Transverse colon (tissue), 4 donors: Measurements from ENCODE around the gene OSBPL7. TPM values are rescaled to one million over a fixed set of nuclear protein-coding genes. Genes with fewer than 3 reads are reported as not detected.

Experiments
- DNase-seq: peaks from one replicate; pipeline ENCODE4 v3.0.0-alpha.2; 2019
- H3K27ac ChIP-seq, 4 donors: fragments of 200-600 bp; sonication (generic); 2 replicates each; pipeline ENCODE4 v1.5.1; 2016 to 2018; ENCODE audit warnings: inconsistent platforms in 4 of 4
- H3K27me3 ChIP-seq: fragments of 200-600 bp; sonication (generic); 2 replicates; pipeline ENCODE4 v1.5.1; 2017; ENCODE audit warnings: inconsistent platforms
- H3K36me3 ChIP-seq, 4 donors: fragments of 200-600 bp; sonication (generic); 2 replicates each; pipeline ENCODE4 v1.5.1; 2017 to 2019; ENCODE audit warnings: inconsistent platforms in 4 of 4
- H3K4me1 ChIP-seq, 4 donors: fragments of 200-600 bp; sonication (generic); 2 replicates each; pipeline ENCODE4 v1.5.1; 2017 to 2020; ENCODE audit warnings: inconsistent platforms in 4 of 4
- H3K4me3 ChIP-seq, 4 donors: fragments of 200-600 bp; sonication (generic); 1 replicate in 1 of 4; 2 replicates in 3 of 4; pipeline versions ENCODE4 v1.5.1 to v1.6.1; 2017 to 2019; ENCODE audit warnings: inconsistent platforms in 4 of 4
- H3K9me3 ChIP-seq, 2 donors: fragments of 200-600 bp; sonication (generic); 2 replicates each; pipeline ENCODE4 v1.5.1; 2017 to 2019; ENCODE audit warnings: inconsistent platforms in 2 of 2
- EP300 ChIP-seq: sonication (generic); formaldehyde crosslinking; IDR thresholded peaks from one replicate; pipeline ENCODE4 v1.6.1; 2017; ENCODE audit warnings: antibody characterized with exemption, low read depth
- POLR2A ChIP-seq: fragments of 450-650 bp; IDR thresholded peaks from one replicate; pipeline ENCODE4 v1.6.1; 2016; ENCODE audit warnings: antibody characterized with exemption, mild to moderate bottlenecking, moderate library complexity
- POLR2AphosphoS5 ChIP-seq, 3 donors: sonication (generic); formaldehyde crosslinking; IDR thresholded peaks; one replicate each; pipeline ENCODE4 v1.6.1; 2016; ENCODE audit warnings: antibody characterized with exemption in 3 of 3
- WGBS, 2 donors: methylation state at CpG; one replicate each; pipeline ENCODE4 v1.1.5; 2018; ENCODE audit warnings: low coverage in 1 of 2; 5-methylcytosine and 5-hydroxymethylcytosine counted together
- in situ Hi-C, 4 donors: fragments of 200-750 bp; cut with MboI; loops; one replicate each; pipeline versions ENCODE4 v1.15.0 to v1.15.1; 2017; ENCODE audit warnings: low sequenced_read_pairs in 3 of 4, low pct_ligation_motif_present in 1 of 4, low pct_unique_long_range_greater_than_20kb in 1 of 4
- intact Hi-C: fragments of 100-400 bp; cut with DNase I; formaldehyde crosslinking; loops from one replicate; pipeline ENCODE4 v1.15.1; 2023; ENCODE audit warnings: low total_unique reads
- total RNA-seq, 4 donors: library from RNA; depleted of rRNA; stranded (reverse); fragments of >200 nt; gene quantifications; one replicate each; pipeline ENCODE4 v1.1.0, GENCODE V29; 2016
- TF ChIP-seq, protein P1 (sequence below), 5 experiments: fragments of 200-600 bp in 3 of 5; fragments of 450-650 bp in 2 of 5; sonication (generic) in 3 of 5; IDR thresholded peaks; 1 replicate in 2 of 5; 2 replicates in 3 of 5; pipeline ENCODE4 v1.5.1; 2016 to 2017; ENCODE audit warnings: antibody characterized with exemption in 5 of 5, inconsistent platforms in 3 of 5, mild to moderate bottlenecking in 2 of 5, moderate library complexity in 1 of 5

Gene OSBPL7
- total RNA-seq, 4 donors from 2014 or later, result 53.5 to 148 (median 75.0) TPM

DNA sequence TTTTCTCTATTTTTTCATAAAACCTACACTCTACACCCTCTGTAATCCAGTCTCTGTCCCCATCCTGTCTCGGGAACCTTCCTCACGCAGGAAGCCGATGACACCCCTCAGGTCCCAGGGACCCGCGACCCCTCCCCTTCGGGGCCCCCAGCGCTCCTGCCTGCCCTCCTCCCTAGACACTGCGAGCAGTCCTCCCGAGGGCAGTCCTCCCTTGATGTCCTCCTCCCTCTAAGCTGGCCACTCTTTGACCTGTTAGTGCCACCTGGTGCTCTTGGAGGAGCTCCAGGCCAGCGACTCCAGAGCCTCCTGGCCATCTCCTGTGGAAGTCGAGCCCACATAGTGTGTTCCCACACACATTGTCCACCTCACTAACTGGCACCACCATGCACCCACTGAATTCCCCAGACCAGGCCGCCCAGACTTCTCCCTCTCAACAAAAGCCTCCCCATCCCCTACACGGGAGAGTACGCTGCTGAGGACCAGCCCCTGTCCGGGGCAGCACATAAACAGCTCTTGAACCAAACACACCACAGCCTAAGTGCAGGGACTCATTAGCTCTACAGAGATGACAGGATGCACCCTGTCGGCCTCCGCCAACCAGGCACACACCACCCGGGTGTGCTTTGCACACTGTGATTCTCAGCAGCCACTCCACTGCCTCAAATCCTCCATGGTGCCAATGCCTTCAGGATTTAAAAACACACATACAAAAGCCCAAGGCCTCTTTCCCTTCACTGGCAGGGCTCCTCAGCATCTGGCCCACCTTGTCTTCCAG lies 9.3 kb downstream of the OSBPL7 start:
- DNase-seq, result no peak
- peak overlapping the region; percentile 9 to 85 (median 79) for H3K27ac ChIP-seq
- intact Hi-C loops, result no loop called here
- TF ChIP-seq POLR2AphosphoS5 (IDR thresholded peaks at IDR 0.05), result no peak
- TF ChIP-seq EP300, result no peak
- TF ChIP-seq POLR2A, result no peak
- TF ChIP-seq, protein P1, sequence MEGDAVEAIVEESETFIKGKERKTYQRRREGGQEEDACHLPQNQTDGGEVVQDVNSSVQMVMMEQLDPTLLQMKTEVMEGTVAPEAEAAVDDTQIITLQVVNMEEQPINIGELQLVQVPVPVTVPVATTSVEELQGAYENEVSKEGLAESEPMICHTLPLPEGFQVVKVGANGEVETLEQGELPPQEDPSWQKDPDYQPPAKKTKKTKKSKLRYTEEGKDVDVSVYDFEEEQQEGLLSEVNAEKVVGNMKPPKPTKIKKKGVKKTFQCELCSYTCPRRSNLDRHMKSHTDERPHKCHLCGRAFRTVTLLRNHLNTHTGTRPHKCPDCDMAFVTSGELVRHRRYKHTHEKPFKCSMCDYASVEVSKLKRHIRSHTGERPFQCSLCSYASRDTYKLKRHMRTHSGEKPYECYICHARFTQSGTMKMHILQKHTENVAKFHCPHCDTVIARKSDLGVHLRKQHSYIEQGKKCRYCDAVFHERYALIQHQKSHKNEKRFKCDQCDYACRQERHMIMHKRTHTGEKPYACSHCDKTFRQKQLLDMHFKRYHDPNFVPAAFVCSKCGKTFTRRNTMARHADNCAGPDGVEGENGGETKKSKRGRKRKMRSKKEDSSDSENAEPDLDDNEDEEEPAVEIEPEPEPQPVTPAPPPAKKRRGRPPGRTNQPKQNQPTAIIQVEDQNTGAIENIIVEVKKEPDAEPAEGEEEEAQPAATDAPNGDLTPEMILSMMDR (IDR thresholded peaks at IDR 0.05), result no peak
- H3K9me3 ChIP-seq, result no peaks in the 10 kb centered on the region
- in situ Hi-C loops, result no loop called here
- no peak overlapping the region for H3K4me3 ChIP-seq
- peaks cover 0 to 34% (median 24%) of the 10 kb centered on the region in 4 donors for H3K4me1 ChIP-seq
- 62 to 77% methylated on average over 9 to 18 of the region's 18 CpGs for WGBS, 2 donors
- peaks cover 0 to 45% (median 19%) of the 10 kb centered on the region in 4 donors for H3K36me3 ChIP-seq
- no peaks in the 10 kb centered on the region for H3K27me3 ChIP-seq

DNA sequence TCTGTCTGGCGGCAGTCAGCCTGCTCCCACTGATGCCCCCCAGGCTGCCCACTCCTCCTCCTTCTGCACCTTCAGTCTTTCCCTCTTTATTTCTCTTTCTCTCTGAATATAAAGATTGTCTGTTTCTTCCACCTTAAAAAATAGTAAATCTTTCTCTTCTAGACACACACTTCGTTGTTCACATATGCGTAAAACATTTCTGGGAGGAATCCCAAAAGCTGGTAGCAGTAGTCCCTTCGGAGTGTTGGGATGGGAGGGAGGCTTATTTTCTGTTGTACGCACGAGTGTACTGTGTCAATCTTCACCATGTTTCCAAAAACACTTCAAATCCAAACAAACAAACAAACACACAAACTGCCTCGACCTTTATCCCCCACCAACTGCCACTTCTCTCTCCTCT lies 9.9 kb downstream of the OSBPL7 start:
- H3K4me1 ChIP-seq, result peaks cover 0 to 34% (median 24%) of the 10 kb centered on the region in 4 donors
- no peaks in the 10 kb centered on the region for H3K9me3 ChIP-seq
- H3K27ac ChIP-seq, result peak overlapping the region; percentile 74 to 85 (median 84)
- H3K36me3 ChIP-seq, result peaks cover 0 to 43% (median 17%) of the 10 kb centered on the region in 4 donors
- no peak for DNase-seq
- no peaks in the 10 kb centered on the region for H3K27me3 ChIP-seq
- in situ Hi-C loops (no loop called here), intact Hi-C loops (no loop called here)
- 62 to 69% methylated on average over 7 of the region's 7 CpGs for WGBS, 2 donors
- no peak overlapping the region for H3K4me3 ChIP-seq
- TF ChIP-seq EP300 (no peak), POLR2AphosphoS5 (IDR thresholded peaks at IDR 0.05) (no peak), POLR2A (no peak)
- TF ChIP-seq, protein P1 (IDR thresholded peaks at IDR 0.05), result no peak

DNA sequence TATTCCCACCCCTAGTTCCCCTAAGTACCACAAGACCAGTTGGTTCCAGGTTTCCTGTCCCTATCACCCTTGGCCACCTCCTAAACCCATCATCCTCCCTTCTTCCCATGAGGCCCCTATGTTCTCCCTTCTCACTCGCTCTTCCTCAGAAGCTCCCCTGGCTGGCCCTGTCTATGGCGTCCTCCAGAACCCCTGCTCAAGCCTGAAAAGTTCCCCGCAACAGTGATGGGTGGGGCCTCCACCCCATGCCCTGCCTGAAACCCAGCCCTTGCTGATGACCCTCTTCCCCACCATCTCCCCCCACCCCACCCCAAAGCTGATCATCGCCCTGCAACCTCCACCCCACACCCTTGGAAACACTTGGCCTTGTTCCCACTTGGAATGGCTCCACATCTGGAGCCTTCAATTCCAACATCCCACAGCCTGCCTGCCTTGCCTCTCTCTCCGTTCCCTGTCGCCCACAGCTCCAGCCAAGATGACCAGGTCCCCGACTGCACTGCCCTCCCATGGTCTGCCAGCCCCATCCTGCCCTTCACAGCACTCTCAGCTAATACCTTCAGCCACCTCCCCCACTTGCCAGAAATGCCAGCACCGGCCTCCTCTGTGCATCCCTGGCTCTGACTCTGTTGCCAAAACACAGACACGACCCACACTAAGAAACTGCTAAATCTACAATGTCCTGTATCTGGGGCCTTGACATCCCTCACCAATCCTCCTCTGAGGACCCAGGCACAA lies 10.5 kb downstream of the OSBPL7 start:
- Histone ChIP-seq H3K9me3 (no peaks in the 10 kb centered on the region), H3K4me3 (no peak overlapping the region), H3K36me3 (peaks cover 0 to 37% (median 14%) of the 10 kb centered on the region in 4 donors), H3K27ac (peak overlapping the region; percentile 74 to 85 (median 84)), H3K4me1 (peaks cover 0 to 34% (median 24%) of the 10 kb centered on the region in 4 donors), H3K27me3 (no peaks in the 10 kb centered on the region)
- TF ChIP-seq POLR2A (no peak), POLR2AphosphoS5 (IDR thresholded peaks at IDR 0.05) (no peak), EP300 (no peak)
- TF ChIP-seq, protein P1 (IDR thresholded peaks at IDR 0.05), result no peak
- peak; percentile 67 for DNase-seq
- WGBS, 2 donors, result 41 to 56% methylated on average over 3 to 9 of the region's 9 CpGs
- intact Hi-C loops, result no loop called here
- in situ Hi-C loops, result no loop called here

DNA sequence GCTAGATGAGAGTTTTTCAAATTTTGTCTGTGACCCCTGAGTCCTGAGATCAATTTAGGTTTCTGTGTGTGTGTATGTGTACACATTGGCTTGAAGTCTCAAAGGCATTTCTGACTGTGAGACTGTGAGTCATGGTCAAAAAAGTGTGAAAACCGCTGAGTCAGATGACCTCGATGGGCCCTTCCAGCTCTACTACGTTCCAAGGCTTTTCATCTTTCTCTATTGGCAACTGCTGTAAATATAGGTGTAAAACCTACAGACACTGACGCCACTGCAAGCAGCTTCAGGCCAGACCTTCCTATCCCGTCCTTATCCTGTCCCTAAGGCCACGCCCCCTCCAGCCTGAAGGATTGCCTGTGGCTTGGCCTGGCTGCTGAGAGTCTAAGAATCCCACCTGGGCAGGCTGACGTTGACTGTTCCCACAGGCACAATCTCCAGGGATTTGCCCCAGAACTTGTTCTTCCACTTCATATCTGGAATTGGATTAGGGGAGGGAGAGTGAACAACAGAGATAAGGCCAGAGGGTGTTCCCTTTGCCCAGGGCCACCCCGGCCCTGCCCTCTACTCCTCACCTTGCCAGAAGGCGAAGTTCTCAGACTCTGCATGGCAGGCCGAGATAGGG lies 11.3 kb downstream of the OSBPL7 start:
- WGBS, 2 donors, result 35 to 44% methylated on average over 2 to 10 of the region's 10 CpGs
- Histone ChIP-seq H3K27ac (peak overlapping the region; percentile 74 to 85 (median 84)), H3K27me3 (no peaks in the 10 kb centered on the region), H3K9me3 (no peaks in the 10 kb centered on the region), H3K4me1 (peaks cover 0 to 34% (median 24%) of the 10 kb centered on the region in 4 donors), H3K36me3 (peaks cover 0 to 32% (median 11%) of the 10 kb centered on the region in 4 donors), H3K4me3 (no peak overlapping the region)
- peak; percentile 88 for DNase-seq
- intact Hi-C loops (no loop called here), in situ Hi-C loops (no loop called here)
- TF ChIP-seq POLR2AphosphoS5 (IDR thresholded peaks at IDR 0.05), result peak in 1 of 3 donors; percentile 7
- TF ChIP-seq, protein P1 (IDR thresholded peaks at IDR 0.05), result no peak
- no peak for TF ChIP-seq EP300
- peak; percentile 11 for TF ChIP-seq POLR2A
